H9 (cell line): ENCODE measurements around the gene IQSEC1. TPM values are rescaled to one million over a fixed set of nuclear protein-coding genes. Genes with fewer than 3 reads are reported as not detected.

ENCODE experiments used
- DNase-seq: peaks from one replicate; pipeline ENCODE4 v3.0.0-alpha.2; 2017
- H2AFZ ChIP-seq: one replicate; pipeline ENCODE4 v1.6.1; 2013; ENCODE audit warnings: mild to moderate bottlenecking, low read length, control low read depth, moderate library complexity
- H2AK5ac ChIP-seq: 2 replicates; pipeline ENCODE4 v1.6.1; 2013; ENCODE audit warnings: low read length, control low read depth, mixed read lengths; ENCODE audit not compliant: insufficient read length
- H2BK120ac ChIP-seq: one replicate; pipeline ENCODE4 v1.6.1; 2013; ENCODE audit warnings: low read depth, mild to moderate bottlenecking, low read length, control low read depth, inconsistent platforms; ENCODE audit not compliant: poor library complexity, severe bottlenecking
- H2BK12ac ChIP-seq: 2 replicates; pipeline ENCODE4 v1.6.1; 2013; ENCODE audit warnings: low read length, control low read depth, mixed read lengths, low read depth; ENCODE audit not compliant: insufficient read length
- H2BK15ac ChIP-seq: 2 replicates; pipeline ENCODE4 v1.6.1; 2013; ENCODE audit warnings: low read depth, low read length, control low read depth
- H2BK20ac ChIP-seq: one replicate; pipeline ENCODE4 v1.6.1; 2013; ENCODE audit warnings: low read depth, mild to moderate bottlenecking, low read length, control low read depth, inconsistent platforms; ENCODE audit not compliant: poor library complexity, severe bottlenecking
- H2BK5ac ChIP-seq: 2 replicates; pipeline ENCODE4 v1.6.1; 2013; ENCODE audit warnings: low read length, control low read depth, mixed read lengths; ENCODE audit not compliant: insufficient read length
- H3K14ac ChIP-seq: 2 replicates; pipeline ENCODE4 v1.6.1; 2013; ENCODE audit warnings: low read length, control low read depth; ENCODE audit not compliant: insufficient read depth
- H3K18ac ChIP-seq: 2 replicates; pipeline ENCODE4 v1.6.1; 2013; ENCODE audit warnings: low read depth, mild to moderate bottlenecking, mixed read lengths, low read length, control low read depth; ENCODE audit not compliant: insufficient read length
- H3K23ac ChIP-seq: 2 replicates; pipeline ENCODE4 v1.6.1; 2013; ENCODE audit warnings: low read length, control low read depth, mixed read lengths, low read depth; ENCODE audit not compliant: insufficient read length
- H3K23me2 ChIP-seq: 2 replicates; pipeline ENCODE4 v1.6.1; 2013; ENCODE audit warnings: low read depth, mild to moderate bottlenecking, mixed read lengths, low read length, control low read depth; ENCODE audit not compliant: insufficient read length, poor library complexity, severe bottlenecking
- H3K27ac ChIP-seq: 2 replicates; pipeline ENCODE4 v1.5.1; 2013; ENCODE audit warnings: low read length, control low read depth, mixed read lengths, low read depth; ENCODE audit not compliant: insufficient read length
- H3K27me3 ChIP-seq: 2 replicates; pipeline ENCODE4 v1.6.1; 2013; ENCODE audit warnings: low read length, control low read depth, inconsistent platforms; ENCODE audit not compliant: insufficient read depth
- H3K4ac ChIP-seq: 2 replicates; pipeline ENCODE4 v1.6.1; 2013; ENCODE audit warnings: low read depth, mild to moderate bottlenecking, control low read depth, inconsistent platforms, low read length, moderate library complexity
- H3K4me1 ChIP-seq: 2 replicates; pipeline ENCODE4 v1.6.1; 2013; ENCODE audit warnings: low read length, control low read depth, inconsistent platforms; ENCODE audit not compliant: insufficient read depth
- H3K4me2 ChIP-seq: 2 replicates; pipeline ENCODE4 v1.6.1; 2013; ENCODE audit warnings: low read length, control low read depth, mixed read lengths; ENCODE audit not compliant: insufficient read length, insufficient read depth
- H3K56ac ChIP-seq: 2 replicates; pipeline ENCODE4 v1.6.1; 2013; ENCODE audit warnings: low read depth, mild to moderate bottlenecking, mixed read lengths, low read length, control low read depth; ENCODE audit not compliant: insufficient read length
- H3K79me1 ChIP-seq: 2 replicates; pipeline ENCODE4 v1.6.1; 2013; ENCODE audit warnings: low read depth, mild to moderate bottlenecking, moderate library complexity, low read length, control low read depth, inconsistent platforms; ENCODE audit not compliant: insufficient read depth, poor library complexity, severe bottlenecking
- H3K79me2 ChIP-seq: 2 replicates; pipeline ENCODE4 v1.6.1; 2013; ENCODE audit warnings: low read length, control low read depth, inconsistent platforms; ENCODE audit not compliant: insufficient read depth
- H3K9ac ChIP-seq: 2 replicates; pipeline ENCODE4 v1.6.1; 2013; ENCODE audit warnings: low read length, control low read depth, mixed read lengths; ENCODE audit not compliant: insufficient read length; ENCODE audit errors: extremely low read depth
- H3K9me3 ChIP-seq: one replicate; pipeline ENCODE4 v1.6.1; 2013; ENCODE audit warnings: low read depth, low read length, inconsistent platforms; ENCODE audit not compliant: control insufficient read depth
- H3T11ph ChIP-seq: one replicate; pipeline ENCODE4 v1.6.1; 2013; ENCODE audit warnings: mild to moderate bottlenecking, low read length, control low read depth, inconsistent platforms
- H4K20me1 ChIP-seq: one replicate; pipeline ENCODE4 v1.6.1; 2013; ENCODE audit not compliant: control insufficient read depth, insufficient read length, insufficient read depth
- H4K5ac ChIP-seq: 2 replicates; pipeline ENCODE4 v1.6.1; 2013; ENCODE audit warnings: low read depth, mild to moderate bottlenecking, mixed read lengths, low read length, control low read depth; ENCODE audit not compliant: insufficient read length
- H4K8ac ChIP-seq: replicated peaks from 2 replicates; pipeline ENCODE4 v1.6.1; 2013; ENCODE audit warnings: low read length, control low read depth, mixed read lengths, low read depth; ENCODE audit not compliant: insufficient read length
- H4K91ac ChIP-seq: 2 replicates; pipeline ENCODE4 v1.6.1; 2013; ENCODE audit warnings: low read depth, mild to moderate bottlenecking, moderate library complexity, mixed read lengths, low read length, control low read depth; ENCODE audit not compliant: insufficient read length
- H3K27ac Mint-ChIP-seq, 3 experiments: 2 replicates in 2 of 3; 3 replicates in 1 of 3; pipeline ENCODE4 v1.8.0; 2020 to 2021; ENCODE audit warnings: mixed read lengths in 3 of 3, mild to moderate bottlenecking in 1 of 3, moderate library complexity in 1 of 3
- H3K27me3 Mint-ChIP-seq: 2 replicates; pipeline ENCODE4 v1.8.0; 2021; ENCODE audit warnings: low read depth, mild to moderate bottlenecking, moderate library complexity, mixed read lengths
- H3K36me3 Mint-ChIP-seq, 3 experiments: 2 replicates in 2 of 3; 3 replicates in 1 of 3; pipeline ENCODE4 v1.8.0; 2020 to 2021; ENCODE audit warnings: low read depth in 3 of 3, mixed read lengths in 3 of 3; ENCODE audit not compliant: insufficient read depth in 1 of 3
- H3K4me1 Mint-ChIP-seq, 2 experiments: 2 replicates each; pipeline ENCODE4 v1.8.0; 2020; ENCODE audit warnings: mixed read lengths in 2 of 2
- H3K4me3 Mint-ChIP-seq, 2 experiments: 2 replicates in 1 of 2; 3 replicates in 1 of 2; pipeline ENCODE4 v1.8.0; 2020 to 2021; ENCODE audit warnings: mild to moderate bottlenecking in 2 of 2, mixed read lengths in 2 of 2, moderate library complexity in 1 of 2
- H3K9me3 Mint-ChIP-seq, 2 experiments: 2 replicates in 1 of 2; 3 replicates in 1 of 2; pipeline ENCODE4 v1.8.0; 2020; ENCODE audit warnings: mild to moderate bottlenecking in 2 of 2, mixed read lengths in 2 of 2, moderate library complexity in 1 of 2
- WGBS: extraction: QIAGEN DNeasy Blood & Tissue Kit; methylation state at CpG from one replicate; pipeline ENCODE4 v1.1.7; 2013; ENCODE audit warnings: missing lambda C conversion rate, low lambda C conversion rate, mixed read lengths; ENCODE audit not compliant: insufficient read length; ENCODE audit errors: extremely low coverage; 5-methylcytosine and 5-hydroxymethylcytosine counted together
- total RNA-seq: library from RNA; stranded (reverse); gene quantifications from 2 replicates; pipeline ENCODE4 v1.2.1, GENCODE V29; 2021
- TF ChIP-seq, protein P1 (sequence below): fragments of 200-600 bp; sonication (generic); conservative IDR thresholded peaks from 3 replicates; pipeline ENCODE4 v1.8.0; 2021; ENCODE audit warnings: antibody characterized with exemption, mild to moderate bottlenecking

IQSEC1 gene
- total RNA-seq, 1 experiment from 2014 or later: 19.1 TPM

DNA sequence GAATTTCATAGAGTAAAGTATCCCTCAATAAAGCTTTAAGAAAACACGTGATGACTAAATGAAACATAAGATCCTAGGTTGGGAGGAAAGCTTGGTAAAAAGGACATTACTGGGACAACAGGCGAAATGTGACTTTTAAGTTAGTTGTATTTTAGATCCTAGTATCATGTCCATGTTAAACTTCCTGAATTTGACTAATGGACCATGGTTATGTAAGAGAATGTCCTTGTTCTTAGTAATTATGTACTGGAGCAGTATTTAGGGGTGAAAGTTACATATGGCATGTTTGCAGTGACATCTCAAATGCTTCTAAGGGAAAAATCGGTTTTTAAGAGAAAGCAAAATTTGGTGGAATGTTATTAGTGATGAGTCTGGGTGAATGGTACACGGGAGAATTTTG is 69.6 kb downstream of the IQSEC1 start:
- no peaks in the 10 kb centered on the region for H3K9me3 ChIP-seq
- no peak overlapping the region for H3K18ac ChIP-seq
- no peak overlapping the region for H3K9ac ChIP-seq
- no peaks in the 10 kb centered on the region for H3K23me2 ChIP-seq
- H3K36me3 Mint-ChIP-seq: no peaks in the 10 kb centered on the region
- H3K4me3 Mint-ChIP-seq: no peak overlapping the region
- WGBS: no CpG with 5 or more reads among the region's 4 CpGs
- no peaks in the 10 kb centered on the region for H3K79me1 ChIP-seq
- no peak overlapping the region for H2AFZ ChIP-seq
- no peak for DNase-seq
- no peak overlapping the region for H3K27ac ChIP-seq
- H3K79me2 ChIP-seq: no peaks in the 10 kb centered on the region
- no peaks in the 10 kb centered on the region for H3K27me3 ChIP-seq
- no peak overlapping the region for H4K5ac ChIP-seq
- no peaks in the 10 kb centered on the region for H3K9me3 Mint-ChIP-seq
- TF ChIP-seq, protein P1, sequence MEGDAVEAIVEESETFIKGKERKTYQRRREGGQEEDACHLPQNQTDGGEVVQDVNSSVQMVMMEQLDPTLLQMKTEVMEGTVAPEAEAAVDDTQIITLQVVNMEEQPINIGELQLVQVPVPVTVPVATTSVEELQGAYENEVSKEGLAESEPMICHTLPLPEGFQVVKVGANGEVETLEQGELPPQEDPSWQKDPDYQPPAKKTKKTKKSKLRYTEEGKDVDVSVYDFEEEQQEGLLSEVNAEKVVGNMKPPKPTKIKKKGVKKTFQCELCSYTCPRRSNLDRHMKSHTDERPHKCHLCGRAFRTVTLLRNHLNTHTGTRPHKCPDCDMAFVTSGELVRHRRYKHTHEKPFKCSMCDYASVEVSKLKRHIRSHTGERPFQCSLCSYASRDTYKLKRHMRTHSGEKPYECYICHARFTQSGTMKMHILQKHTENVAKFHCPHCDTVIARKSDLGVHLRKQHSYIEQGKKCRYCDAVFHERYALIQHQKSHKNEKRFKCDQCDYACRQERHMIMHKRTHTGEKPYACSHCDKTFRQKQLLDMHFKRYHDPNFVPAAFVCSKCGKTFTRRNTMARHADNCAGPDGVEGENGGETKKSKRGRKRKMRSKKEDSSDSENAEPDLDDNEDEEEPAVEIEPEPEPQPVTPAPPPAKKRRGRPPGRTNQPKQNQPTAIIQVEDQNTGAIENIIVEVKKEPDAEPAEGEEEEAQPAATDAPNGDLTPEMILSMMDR: no peak
- H3K4me1 Mint-ChIP-seq: peaks cover 20 to 43% of the 10 kb centered on the region in 2 experiments
- H2BK5ac ChIP-seq: no peak overlapping the region
- no peak overlapping the region for H3K4me2 ChIP-seq
- H3K27me3 Mint-ChIP-seq: peaks cover 10% of the 10 kb centered on the region
- H4K91ac ChIP-seq: no peak overlapping the region
- no peak overlapping the region for H2BK15ac ChIP-seq
- no peak overlapping the region for H2BK120ac ChIP-seq
- no peak overlapping the region for H3K23ac ChIP-seq
- no peak overlapping the region for H2BK20ac ChIP-seq
- H2BK12ac ChIP-seq: no peak overlapping the region
- H3K4ac ChIP-seq: no peak overlapping the region
- no peak overlapping the region for H2AK5ac ChIP-seq
- H3T11ph ChIP-seq: no peak overlapping the region
- no peaks in the 10 kb centered on the region for H4K20me1 ChIP-seq
- H3K27ac Mint-ChIP-seq: no peak overlapping the region
- no peak overlapping the region for H3K14ac ChIP-seq
- H3K4me1 ChIP-seq: peaks cover 2% of the 10 kb centered on the region; the same call in 1 of the 2 replicates
- H4K8ac ChIP-seq: no peak overlapping the region
- H3K56ac ChIP-seq: no peak overlapping the region
